Gastrocnemius medialis (tissue), 4 donors: ENCODE data around the gene ARAF. TPM values are rescaled to one million over a fixed set of nuclear protein-coding genes. Genes with fewer than 3 reads are reported as not detected.

Experiments used
- ATAC-seq, 2 donors: fragments of 150-250 bp; one replicate each; pipeline ENCODE4 v1.9.1; 2016
- DNase-seq, 2 donors: peaks; one replicate each; pipeline ENCODE4 v3.0.0-alpha.2; 2019
- H3K27ac ChIP-seq, 4 donors: fragments of 200-600 bp; sonication (generic); 1 replicate in 1 of 4; 2 replicates in 3 of 4; pipeline ENCODE4 v1.5.1; 2016 to 2018; ENCODE audit warnings: mild to moderate bottlenecking in 2 of 4, moderate library complexity in 1 of 4
- H3K27me3 ChIP-seq, 3 donors: fragments of 200-600 bp; sonication (generic) in 2 of 3; 1 replicate in 1 of 3; 2 replicates in 2 of 3; pipeline versions ENCODE4 v1.5.1 to v1.6.0; 2016 to 2019; ENCODE audit warnings: mild to moderate bottlenecking in 1 of 3, moderate library complexity in 1 of 3
- H3K36me3 ChIP-seq, 2 donors: fragments of 200-600 bp; sonication (generic) in 1 of 2; one replicate each; pipeline ENCODE4 v1.5.1; 2017 to 2018
- H3K4me1 ChIP-seq, 2 donors: fragments of 200-600 bp; sonication (generic) in 1 of 2; one replicate each; pipeline ENCODE4 v1.5.1; 2016 to 2017; ENCODE audit warnings: mild to moderate bottlenecking in 2 of 2
- H3K4me3 ChIP-seq, 4 donors: fragments of 200-600 bp; sonication (generic) in 3 of 4; 1 replicate in 1 of 4; 2 replicates in 3 of 4; pipeline ENCODE4 v1.5.1; 2016 to 2019; ENCODE audit warnings: mild to moderate bottlenecking in 2 of 4
- H3K9me3 ChIP-seq, 3 donors: fragments of 200-600 bp; sonication (generic) in 2 of 3; 1 replicate in 1 of 3; 2 replicates in 2 of 3; pipeline ENCODE4 v1.5.1; 2016 to 2019
- CTCF ChIP-seq, 5 experiments: fragments of 450-650 bp in 3 of 5; fragments of 200-600 bp in 2 of 5; sonication (generic) in 2 of 5; IDR thresholded peaks in 4 of 5; conservative IDR thresholded peaks in 1 of 5; 1 replicate in 4 of 5; 2 replicates in 1 of 5; pipeline ENCODE4 v1.5.1; 2016 to 2019; ENCODE audit warnings: antibody characterized with exemption in 5 of 5, mild to moderate bottlenecking in 3 of 5, moderate library complexity in 3 of 5
- POLR2A ChIP-seq, 2 donors: fragments of 450-650 bp; IDR thresholded peaks; one replicate each; pipeline ENCODE4 v1.6.1; 2017; ENCODE audit warnings: antibody characterized with exemption in 2 of 2, mild to moderate bottlenecking in 2 of 2, moderate library complexity in 2 of 2
- in situ Hi-C, 4 donors: fragments of 200-750 bp; cut with MboI; loops; one replicate each; pipeline versions ENCODE4 v1.15.0 to v1.8.0; 2017; ENCODE audit warnings: low sequenced_read_pairs in 4 of 4
- intact Hi-C: fragments of 100-400 bp; cut with DNase I; formaldehyde crosslinking; loops from one replicate; pipeline ENCODE4 v1.15.1; 2023; ENCODE audit warnings: low total_unique reads
- total RNA-seq, 4 donors: library from RNA; depleted of rRNA; stranded (reverse); fragments of >200 nt; gene quantifications; one replicate each; pipeline versions ENCODE4 v1.1.0 to v1.2.3, GENCODE V29; 2016

ARAF gene
- total RNA-seq, 4 donors from 2014 or later, result 44.8 to 93.3 (median 66.7) TPM

- H3K9me3 ChIP-seq, result peaks cover 0 to 2% (median 0%) of the 10 kb centered on the region in 3 donors
- H3K27me3 ChIP-seq, result no peaks in the 10 kb centered on the region
- H3K4me3 ChIP-seq, result no peak overlapping the region
- TF ChIP-seq POLR2A (IDR thresholded peaks at IDR 0.05), result no peak
- TF ChIP-seq CTCF (IDR thresholded peaks at IDR 0.05 in 4 of 5, conservative IDR thresholded peaks at IDR 0.05 in 1 of 5), result no peak
- intact Hi-C loops, result no loop called here
- ATAC-seq (no peak), DNase-seq (no peak)
- H3K36me3 ChIP-seq, result no peaks in the 10 kb centered on the region
- H3K27ac ChIP-seq, result no peak overlapping the region
- H3K4me1 ChIP-seq, result no peaks in the 10 kb centered on the region
- in situ Hi-C loops, result no loop called here
These were observed 44.0 kb downstream of the ARAF start for GRCh38 chrX:47605024-47605423.

GRCh38 chrX:47607091-47607490, 46.1 kb downstream of the ARAF start:
- TF ChIP-seq POLR2A (IDR thresholded peaks at IDR 0.05), result no peak
- no peak for TF ChIP-seq CTCF (IDR thresholded peaks at IDR 0.05 in 4 of 5, conservative IDR thresholded peaks at IDR 0.05 in 1 of 5)
- Histone ChIP-seq H3K36me3 (no peaks in the 10 kb centered on the region), H3K9me3 (no peaks in the 10 kb centered on the region), H3K4me1 (no peaks in the 10 kb centered on the region), H3K27ac (no peak overlapping the region), H3K4me3 (no peak overlapping the region), H3K27me3 (no peaks in the 10 kb centered on the region)
- no peak for ATAC-seq
- no peak for DNase-seq
- in situ Hi-C loops (no loop called here), intact Hi-C loops (no loop called here)

- intact Hi-C loops (no loop called here), in situ Hi-C loops (no loop called here)
- H3K36me3 ChIP-seq, result no peaks in the 10 kb centered on the region
- DNase-seq (no peak), ATAC-seq (no peak)
- TF ChIP-seq CTCF (IDR thresholded peaks at IDR 0.05 in 4 of 5, conservative IDR thresholded peaks at IDR 0.05 in 1 of 5), result no peak
- H3K4me3 ChIP-seq, result no peak overlapping the region
- H3K27me3 ChIP-seq, result no peaks in the 10 kb centered on the region
- H3K27ac ChIP-seq, result no peak overlapping the region
- H3K4me1 ChIP-seq, result no peaks in the 10 kb centered on the region
- H3K9me3 ChIP-seq, result no peaks in the 10 kb centered on the region
These were observed 47.3 kb downstream of the ARAF start for GRCh38 chrX:47608130-47608810.

- H3K27me3 ChIP-seq, result no peaks in the 10 kb centered on the region
- H3K9me3 ChIP-seq, result no peaks in the 10 kb centered on the region
- H3K36me3 ChIP-seq, result no peaks in the 10 kb centered on the region
- in situ Hi-C loops (no loop called here), intact Hi-C loops (no loop called here)
- TF ChIP-seq POLR2A (IDR thresholded peaks at IDR 0.05), result no peak
- TF ChIP-seq CTCF (IDR thresholded peaks at IDR 0.05 in 4 of 5, conservative IDR thresholded peaks at IDR 0.05 in 1 of 5), result no peak
- H3K4me1 ChIP-seq, result no peaks in the 10 kb centered on the region
- no peak overlapping the region for H3K27ac ChIP-seq
- DNase-seq (no peak), ATAC-seq (no peak)
- no peak overlapping the region for H3K4me3 ChIP-seq
These were observed 49.5 kb downstream of the ARAF start for GRCh38 chrX:47610511-47610910.

- no peak for ATAC-seq
- Histone ChIP-seq H3K27me3 (no peaks in the 10 kb centered on the region), H3K9me3 (no peaks in the 10 kb centered on the region), H3K4me3 (no peak overlapping the region), H3K27ac (no peak overlapping the region), H3K36me3 (no peaks in the 10 kb centered on the region), H3K4me1 (no peaks in the 10 kb centered on the region)
- in situ Hi-C loops (no loop called here), intact Hi-C loops (no loop called here)
- no peak for TF ChIP-seq CTCF (IDR thresholded peaks at IDR 0.05 in 4 of 5, conservative IDR thresholded peaks at IDR 0.05 in 1 of 5)
- TF ChIP-seq POLR2A (IDR thresholded peaks at IDR 0.05), result no peak
- no peak for DNase-seq
These were observed 50.5 kb downstream of the ARAF start for GRCh38 chrX:47611489-47611888.
